GM10847 (cell line): ENCODE measurements around the gene GOLT1A.

ENCODE experiments used
- POLR2A ChIP-seq: IDR thresholded peaks from 2 replicates; pipeline ENCODE4 v1.6.1; 2011; ENCODE audit not compliant: insufficient read length; ENCODE audit errors: extremely low read depth

GOLT1A gene, protein sequence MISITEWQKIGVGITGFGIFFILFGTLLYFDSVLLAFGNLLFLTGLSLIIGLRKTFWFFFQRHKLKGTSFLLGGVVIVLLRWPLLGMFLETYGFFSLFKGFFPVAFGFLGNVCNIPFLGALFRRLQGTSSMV

DNA sequence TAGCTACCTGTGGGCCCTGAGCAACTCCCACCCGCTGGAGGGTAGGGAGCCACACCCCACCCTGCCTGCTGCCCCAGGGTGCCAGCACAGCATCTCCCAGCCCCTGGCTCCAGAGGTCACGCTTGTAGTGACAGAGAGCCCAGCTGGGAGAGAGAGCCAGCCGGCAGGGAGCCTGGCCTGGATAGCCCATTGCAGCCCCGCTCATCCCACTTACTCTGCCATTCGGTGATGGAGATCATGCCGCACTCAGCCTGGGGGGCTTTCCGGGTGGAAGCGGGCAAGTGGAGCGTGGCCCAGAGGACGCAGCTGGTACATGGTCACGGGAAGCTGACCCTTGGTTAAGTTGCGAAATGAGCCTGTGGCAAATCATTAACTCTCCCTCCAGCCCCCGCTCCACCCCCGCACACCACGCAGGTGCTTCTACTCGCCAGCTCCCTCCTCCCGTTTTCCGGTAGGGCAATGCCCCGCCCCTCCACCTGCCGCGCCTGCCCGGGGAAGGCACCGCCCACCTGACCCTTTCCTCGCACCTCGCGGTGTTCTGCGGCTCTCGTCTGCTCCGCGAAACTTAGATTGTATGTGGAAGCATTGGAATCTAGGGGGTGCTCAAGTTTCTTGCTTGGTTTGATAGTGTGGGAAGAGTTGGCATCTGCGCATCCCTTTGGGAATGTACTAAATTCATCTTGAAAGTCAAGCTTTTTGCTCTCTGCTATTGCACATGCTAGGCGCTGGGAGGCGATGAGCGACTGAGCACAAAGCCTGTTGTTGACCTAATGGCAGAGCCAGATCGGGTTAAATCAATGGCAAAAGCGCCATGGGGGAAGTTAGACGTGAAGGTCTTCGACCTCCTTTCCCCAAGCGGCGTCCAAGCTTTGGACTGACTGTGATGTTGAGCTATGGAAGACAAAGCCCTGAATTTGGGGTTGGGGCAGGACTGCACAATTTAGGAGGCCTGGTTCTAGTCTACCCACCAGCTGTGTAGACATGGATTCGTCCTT is at the start of gene GOLT1A:
GOLT1A (minus strand) TSS at position 321 of the 995 bp plus-strand sequence; CDS start at position 239, 82 bp downstream.
- no peak for TF ChIP-seq POLR2A

DNA sequence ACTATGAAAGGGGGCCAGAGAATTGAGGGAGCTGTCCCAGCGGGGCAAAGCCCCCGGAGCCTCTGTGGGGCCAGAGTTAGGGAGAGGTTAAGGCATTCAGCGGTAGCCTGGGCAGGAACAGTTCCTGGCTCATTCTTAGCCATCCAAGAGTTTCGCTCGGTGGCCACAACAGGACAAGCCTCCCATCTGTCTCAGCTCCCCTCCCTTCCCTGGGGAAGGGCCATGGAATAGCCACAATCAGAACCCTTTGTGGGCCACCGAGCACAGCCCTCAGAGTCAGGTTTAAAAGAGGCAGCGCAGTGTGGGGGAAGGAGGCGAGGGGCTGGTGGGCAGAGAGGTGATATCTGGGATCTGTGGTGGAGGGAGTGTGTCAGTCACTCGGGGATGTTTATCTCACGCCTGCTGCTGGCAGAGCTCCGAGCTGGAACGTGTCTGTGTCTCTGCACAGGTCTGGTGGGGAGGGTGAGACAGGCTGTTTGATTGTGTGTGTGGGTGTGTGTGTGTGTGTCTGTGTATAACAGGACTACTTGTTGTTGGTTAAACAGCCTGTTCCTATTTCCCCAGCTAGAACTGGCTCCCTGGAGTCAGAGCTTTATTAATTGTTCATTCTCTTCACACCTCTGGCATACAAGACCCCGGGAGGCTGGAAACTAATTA is 49.6 kb upstream of the GOLT1A start:
- TF ChIP-seq POLR2A: no peak

DNA sequence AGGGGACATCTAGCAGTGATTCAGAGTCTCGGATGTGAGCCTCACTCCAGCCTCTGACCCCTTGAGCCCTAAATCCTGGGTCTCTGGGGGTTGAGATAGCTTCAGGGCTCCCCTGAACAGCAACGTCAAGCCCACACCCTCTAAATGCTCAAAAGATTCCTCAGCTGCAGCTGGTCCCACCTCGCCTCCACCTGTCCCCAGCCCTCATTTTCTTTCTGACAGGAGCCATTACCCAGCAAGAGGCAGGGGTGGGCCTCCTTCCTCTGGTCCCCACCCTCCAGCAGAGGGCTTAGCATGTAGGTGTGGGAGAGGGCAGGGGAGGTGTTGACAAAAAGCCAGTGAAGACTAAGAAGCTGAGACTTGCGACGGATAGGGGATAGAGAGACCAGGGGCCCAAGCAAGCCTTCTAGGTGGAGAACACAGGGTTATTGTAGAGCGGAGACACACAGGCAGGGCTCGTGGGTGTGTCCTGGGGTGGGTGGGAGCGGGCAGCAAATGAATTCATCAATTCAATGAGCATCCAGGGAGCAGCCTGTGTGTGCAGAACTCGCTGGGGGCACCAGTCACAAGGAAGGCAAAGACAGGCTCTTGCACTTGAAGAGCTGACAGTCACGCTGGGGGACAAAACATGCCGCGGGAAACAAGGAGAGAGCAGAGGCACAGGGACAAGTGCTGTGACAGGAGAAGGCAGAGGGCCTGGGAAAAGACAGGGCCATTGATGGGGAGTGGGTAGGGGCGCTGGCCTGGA is 48.9 kb upstream of the GOLT1A start:
- TF ChIP-seq POLR2A: no peak

DNA sequence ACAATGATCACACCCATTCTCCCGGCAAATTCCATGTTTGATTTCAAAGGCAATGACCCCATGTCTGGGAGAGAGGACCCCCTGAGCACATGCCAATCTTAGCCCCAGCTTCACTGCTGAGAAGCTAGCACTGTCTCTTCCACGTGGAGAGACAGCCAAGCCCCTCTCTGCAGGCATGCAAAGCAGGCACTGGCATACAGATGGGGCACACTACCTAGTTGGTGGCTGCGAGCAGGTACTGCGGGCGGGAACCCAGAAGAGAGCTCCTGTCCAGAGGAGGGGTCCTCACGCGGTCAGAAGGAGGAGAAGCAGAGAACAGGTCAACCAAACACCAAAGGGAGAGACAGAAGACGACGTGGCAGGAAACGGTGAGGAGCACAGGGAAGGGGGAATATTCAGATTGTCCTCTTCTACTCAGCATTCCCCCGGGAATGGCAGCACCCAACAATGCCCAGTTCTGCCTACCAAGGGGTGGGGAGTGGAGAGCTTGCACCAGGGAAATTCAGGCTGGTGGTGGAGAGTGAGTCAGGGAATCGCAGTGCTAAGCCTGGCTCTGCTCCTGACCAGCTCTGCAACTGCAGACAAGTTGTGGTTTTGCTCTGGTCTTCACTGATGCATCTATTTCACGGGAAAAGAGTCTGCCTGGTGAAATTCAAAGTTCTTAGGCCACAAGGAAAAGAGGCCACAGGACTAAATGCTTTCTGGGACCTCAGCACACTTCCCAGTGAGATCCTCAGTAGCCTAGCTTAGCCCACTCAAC is 48.1 kb upstream of the GOLT1A start:
- no peak for TF ChIP-seq POLR2A

DNA sequence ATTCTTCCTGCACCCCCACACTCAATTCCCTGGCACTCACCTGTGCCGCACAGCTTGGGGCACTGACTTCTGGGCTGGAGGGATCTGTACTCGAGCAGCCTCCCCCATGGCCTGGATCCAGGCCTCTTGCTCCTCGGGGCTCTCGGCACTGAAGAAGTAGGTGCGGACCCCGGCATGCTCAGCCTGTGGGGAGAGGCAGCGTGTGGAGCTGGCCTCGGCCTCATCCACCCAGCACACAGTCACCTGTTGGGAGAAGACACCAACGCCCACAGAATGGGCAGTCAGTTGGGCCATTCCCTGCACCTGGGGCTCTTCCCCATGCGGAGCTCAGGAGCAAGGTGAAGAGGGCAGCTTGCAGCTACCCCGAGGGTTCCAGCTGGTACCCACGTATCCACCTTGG is 47.5 kb upstream of the GOLT1A start:
- no peak for TF ChIP-seq POLR2A

DNA sequence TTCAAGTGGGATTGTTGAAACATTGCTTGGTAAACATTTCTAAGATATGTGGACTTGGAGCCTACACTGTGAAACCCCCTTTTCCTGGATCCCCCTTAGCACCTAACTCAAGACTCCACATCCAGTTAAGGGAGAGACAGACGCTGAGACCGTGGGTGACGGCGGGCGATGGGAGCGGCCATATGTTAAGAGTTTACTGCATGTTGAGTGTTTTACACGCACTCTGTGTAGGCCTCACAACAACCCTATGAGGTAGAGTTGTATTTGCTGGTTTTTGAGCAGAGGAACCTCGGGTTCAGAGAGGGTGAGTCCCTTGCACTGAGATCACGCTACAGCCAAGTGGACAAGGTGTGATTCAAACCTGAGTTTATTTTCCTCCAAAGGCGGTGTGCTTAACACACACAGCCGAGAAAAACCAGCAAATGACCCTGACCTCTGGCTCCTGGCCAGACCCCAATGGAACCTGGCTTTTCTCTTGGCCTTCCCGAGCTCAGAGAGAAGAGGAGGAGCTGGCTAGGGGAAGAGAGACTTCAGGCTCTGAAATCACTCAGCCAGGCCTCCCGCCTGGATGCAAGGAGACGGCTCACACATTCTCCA is 46.9 kb upstream of the GOLT1A start:
- TF ChIP-seq POLR2A: no peak

DNA sequence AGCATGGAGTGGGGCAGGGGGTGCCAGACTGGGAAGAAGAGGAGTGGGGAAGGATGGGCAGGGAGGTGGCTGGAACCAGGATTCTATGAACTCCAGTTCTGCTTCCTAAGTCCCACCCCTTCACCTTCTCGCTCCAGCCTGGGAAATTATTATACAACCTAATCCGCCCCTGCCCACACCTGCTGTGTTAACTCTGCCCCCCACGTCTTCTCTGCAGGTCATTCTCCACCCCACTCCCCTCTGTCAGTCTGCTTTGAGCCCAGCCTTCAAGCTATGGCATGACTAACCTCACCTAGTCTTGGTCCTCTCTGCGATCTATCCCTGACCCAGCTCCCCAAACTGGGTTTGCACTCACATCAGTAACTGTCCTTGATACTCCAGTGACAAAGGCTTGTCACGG is 46.0 kb upstream of the GOLT1A start:
- no peak for TF ChIP-seq POLR2A

DNA sequence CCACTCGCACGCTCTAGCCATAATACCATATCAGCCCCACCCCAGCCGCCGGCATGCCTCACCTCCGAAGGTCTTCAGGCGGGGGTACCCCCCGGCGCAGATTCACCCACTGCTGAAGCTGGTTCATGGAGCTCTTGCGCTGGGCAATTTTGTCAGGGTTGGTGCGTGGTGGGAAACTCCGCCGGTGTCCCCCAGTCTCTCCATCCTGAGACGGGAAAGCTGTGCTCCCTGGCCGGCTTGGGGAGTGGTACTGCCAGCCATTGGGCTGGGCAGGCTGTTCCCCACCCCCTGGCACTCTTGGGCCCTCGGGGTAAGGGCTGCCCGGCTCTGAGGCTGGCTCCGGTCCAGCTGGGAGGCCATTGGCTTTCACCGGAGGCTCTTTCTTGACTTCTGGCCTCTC is 45.4 kb upstream of the GOLT1A start:
- TF ChIP-seq POLR2A: no peak

DNA sequence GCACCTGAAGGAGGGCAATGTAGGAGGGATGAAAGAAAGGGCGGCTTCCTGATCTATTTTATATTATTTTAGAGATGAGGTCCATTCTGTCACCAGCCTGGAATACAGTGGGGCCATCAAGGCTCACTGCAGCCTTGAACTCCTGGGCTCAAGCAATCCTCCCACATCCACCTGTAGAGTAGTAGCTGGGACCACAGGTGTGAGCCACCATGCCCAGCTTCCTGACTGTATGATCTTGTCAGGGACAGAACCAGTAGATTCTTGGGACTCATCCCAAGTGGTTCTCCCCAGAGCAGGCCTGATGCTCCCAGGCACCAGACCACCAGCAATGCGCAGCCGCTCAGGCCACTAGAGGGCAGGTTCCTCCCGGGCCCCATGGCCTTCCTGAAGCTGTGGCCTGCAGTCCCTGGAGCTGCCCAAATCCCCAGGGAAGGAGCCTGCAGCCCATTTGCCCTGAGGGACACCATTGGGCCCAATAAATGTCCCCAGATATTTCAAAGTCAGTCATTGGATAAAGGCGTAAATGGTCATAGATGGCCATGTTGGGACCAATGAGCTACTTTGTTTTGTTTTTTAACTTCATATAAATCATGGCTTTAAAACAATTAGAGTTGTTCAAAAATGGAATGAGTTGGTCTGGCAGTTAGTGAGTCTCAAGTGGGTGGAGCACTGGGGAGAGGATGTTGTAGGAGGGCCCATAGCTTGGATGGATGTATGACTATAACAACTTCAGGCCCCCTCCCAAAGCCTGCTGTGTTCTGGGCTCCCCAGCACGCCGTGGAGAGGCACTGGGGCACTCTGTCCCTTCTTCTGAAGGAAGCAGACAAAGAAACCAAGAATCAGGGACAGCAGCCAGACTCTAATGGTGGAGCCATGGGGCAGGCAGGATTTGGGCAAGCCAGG is 44.7 kb upstream of the GOLT1A start:
- no peak for TF ChIP-seq POLR2A

DNA sequence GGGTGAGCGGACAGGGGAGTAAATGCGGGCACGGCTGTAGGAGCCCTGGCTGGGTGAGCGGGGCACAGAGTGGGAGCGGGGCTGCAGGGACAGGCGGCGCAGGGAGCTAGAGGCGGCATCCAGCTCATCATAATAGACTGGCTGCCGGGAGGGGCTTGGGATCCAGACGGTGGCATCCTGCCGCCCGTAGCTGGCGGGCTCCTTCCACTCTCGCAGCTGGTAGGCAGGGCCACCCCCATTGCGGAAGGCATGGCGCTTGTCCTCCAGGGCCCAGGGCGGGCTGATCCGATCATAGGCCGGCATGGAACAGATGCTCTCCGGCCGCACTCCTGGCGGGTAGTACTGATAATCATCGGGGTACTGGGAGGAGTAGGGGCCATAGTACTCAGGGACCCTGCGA is 43.7 kb upstream of the GOLT1A start:
- TF ChIP-seq POLR2A: no peak

DNA sequence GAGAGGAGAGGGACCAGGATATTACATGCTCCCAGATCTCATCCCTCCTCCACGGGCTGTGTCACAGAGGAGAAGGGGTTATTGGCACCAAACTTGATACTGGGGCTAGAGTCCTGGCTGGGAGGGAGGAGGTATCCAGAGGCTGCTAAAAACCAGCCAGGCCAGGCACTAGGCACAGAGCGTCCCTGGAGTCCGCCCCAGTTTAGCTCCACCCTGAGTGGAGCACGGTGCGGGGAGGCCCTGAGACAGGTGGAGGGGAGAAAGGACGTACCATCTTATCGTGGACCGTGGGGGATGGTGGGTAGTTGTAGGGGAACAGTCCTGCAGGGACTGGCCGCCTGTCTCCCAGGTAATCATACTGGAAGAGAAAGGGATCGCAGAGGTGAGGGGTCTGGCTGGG is 42.7 kb upstream of the GOLT1A start:
- no peak for TF ChIP-seq POLR2A

DNA sequence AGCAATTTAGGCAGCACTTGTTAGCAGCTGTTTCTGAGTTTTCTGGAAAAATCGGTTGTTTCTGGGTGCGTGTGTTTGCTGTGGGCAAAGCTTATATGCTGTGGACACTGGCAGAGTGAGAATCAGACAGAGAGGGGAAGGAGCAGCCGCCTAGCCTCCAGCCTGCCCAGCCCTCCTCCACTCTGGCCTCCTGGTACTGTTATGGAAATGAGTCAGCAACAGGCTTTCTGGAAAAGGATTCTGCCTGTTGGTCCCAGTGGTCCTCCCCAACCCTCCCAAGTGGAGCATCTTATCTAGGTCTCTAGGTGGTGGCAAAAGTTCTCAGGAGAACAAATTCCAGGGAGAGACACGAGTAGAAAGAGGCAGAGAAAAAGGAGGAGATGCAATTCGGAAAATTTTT is 42.2 kb upstream of the GOLT1A start:
- TF ChIP-seq POLR2A: no peak

DNA sequence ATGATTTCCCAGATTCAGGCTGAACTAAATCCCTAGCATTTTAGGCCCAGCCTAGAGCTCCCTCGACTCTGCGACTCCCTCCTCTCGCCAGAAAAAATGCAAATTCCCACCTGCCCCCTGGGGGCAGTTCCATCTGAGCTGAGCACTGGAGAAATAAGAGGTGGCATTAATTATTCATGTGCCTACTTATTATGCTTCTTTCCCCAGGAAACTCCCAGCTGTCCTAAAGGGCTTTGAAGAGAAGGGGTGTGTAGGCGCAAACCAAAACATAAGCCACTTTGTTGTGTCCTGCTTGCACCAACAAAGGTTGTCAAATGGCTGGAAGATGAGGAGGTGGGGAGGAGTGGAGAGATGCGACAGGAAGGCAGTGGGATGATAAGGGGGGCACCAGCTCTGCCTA is 41.4 kb upstream of the GOLT1A start:
- TF ChIP-seq POLR2A: no peak
